Caco-2 (cell line): ENCODE results near the gene ATG2A. TPM values are rescaled to one million over a fixed set of nuclear protein-coding genes. Genes with fewer than 3 reads are reported as not detected.

Experiments
- BruUV-seq: library from RNA; stranded (reverse); fragments of 400-500 nt; replicated peaks from 2 replicates; lab custom pipeline; 2021; lab: Mats Ljungman, UMichigan
- CTCF ChIA-PET: fragments of 300-600 bp; sonication (Branson Sonifier 250); formaldehyde crosslinking; loops from one replicate; lab custom pipeline; 2022; ENCODE audit warnings: antibody characterized with exemption; lab: Charles Lee
- POLR2A ChIA-PET: fragments of 300-600 bp; sonication (Branson Sonifier 250); formaldehyde crosslinking; loops from one replicate; lab custom pipeline; 2022; ENCODE audit warnings: antibody characterized with exemption; lab: Charles Lee
- DNase-seq, 2 experiments: peaks; one replicate each; pipeline versions ENCODE4 v3.0.0 to v3.0.0-alpha.2; 2020 to 2022
- H3K27me3 ChIP-seq: replicated peaks from 2 replicates; pipeline ENCODE4 v1.6.0; 2011; ENCODE audit warnings: low read length; ENCODE audit not compliant: control insufficient read depth, insufficient read depth
- H3K36me3 ChIP-seq: 2 replicates; pipeline ENCODE4 v1.5.1; 2011; ENCODE audit warnings: low read length; ENCODE audit not compliant: control insufficient read depth, insufficient read depth
- H3K4me1 ChIP-seq: fragments of 250-450 bp; sonication (Bioruptor Pico); 2 replicates; pipeline ENCODE4 v1.5.1; 2020; ENCODE audit warnings: mild to moderate bottlenecking
- H3K4me3 ChIP-seq: 2 replicates; pipeline ENCODE4 v1.5.1; 2011; ENCODE audit warnings: low read depth, mild to moderate bottlenecking, control low read depth, low read length
- H3K9me3 ChIP-seq: fragments of 250-450 bp; sonication (Bioruptor Pico); 2 replicates; pipeline ENCODE4 v1.5.1; 2020; ENCODE audit warnings: mild to moderate bottlenecking, moderate library complexity
- H3K27ac Mint-ChIP-seq: one replicate; pipeline ENCODE4 v1.8.0; 2022; ENCODE audit warnings: mixed read lengths; ENCODE audit not compliant: unreplicated experiment
- H3K27me3 Mint-ChIP-seq: one replicate; pipeline ENCODE4 v1.8.0; 2022; ENCODE audit warnings: mixed read lengths; ENCODE audit not compliant: insufficient read depth, unreplicated experiment
- H3K36me3 Mint-ChIP-seq: one replicate; pipeline ENCODE4 v1.8.0; 2022; ENCODE audit warnings: mild to moderate bottlenecking, mixed read lengths; ENCODE audit not compliant: insufficient read depth, unreplicated experiment
- H3K4me1 Mint-ChIP-seq: one replicate; pipeline ENCODE4 v1.8.0; 2022; ENCODE audit warnings: low read depth, mixed read lengths; ENCODE audit not compliant: unreplicated experiment
- H3K4me3 Mint-ChIP-seq: one replicate; pipeline ENCODE4 v1.8.0; 2022; ENCODE audit warnings: mild to moderate bottlenecking, moderate library complexity, mixed read lengths; ENCODE audit not compliant: unreplicated experiment
- H3K9me3 Mint-ChIP-seq: one replicate; pipeline ENCODE4 v1.8.0; 2022; ENCODE audit warnings: mixed read lengths; ENCODE audit not compliant: unreplicated experiment
- intact Hi-C: fragments of 100-400 bp; cut with micrococcal nuclease; formaldehyde crosslinking; loops from one replicate; pipeline ENCODE4 v1.10.0; 2022; ENCODE audit not compliant: unreplicated experiment
- total RNA-seq: library from RNA; stranded (reverse); gene quantifications from 2 replicates; pipeline ENCODE4 v1.2.3, GENCODE V29; 2022
- TF ChIP-seq, protein P1 (sequence below), 2 experiments: fragments of 200-600 bp in 1 of 2; IDR thresholded peaks; 1 replicate in 1 of 2; 2 replicates in 1 of 2; pipeline versions ENCODE4 v1.5.1 to v1.8.0; 2011 to 2022; ENCODE audit warnings: antibody characterized with exemption in 1 of 2, control low read depth in 1 of 2, inconsistent platforms in 1 of 2, low read depth in 1 of 2, low read length in 1 of 2, mild to moderate bottlenecking in 1 of 2, moderate library complexity in 1 of 2; ENCODE audit not compliant: insufficient read depth in 1 of 2, severe bottlenecking in 1 of 2, unreplicated experiment in 1 of 2

The ATG2A gene
- total RNA-seq, 1 experiment from 2014 or later, result 27.9 TPM

DNA sequence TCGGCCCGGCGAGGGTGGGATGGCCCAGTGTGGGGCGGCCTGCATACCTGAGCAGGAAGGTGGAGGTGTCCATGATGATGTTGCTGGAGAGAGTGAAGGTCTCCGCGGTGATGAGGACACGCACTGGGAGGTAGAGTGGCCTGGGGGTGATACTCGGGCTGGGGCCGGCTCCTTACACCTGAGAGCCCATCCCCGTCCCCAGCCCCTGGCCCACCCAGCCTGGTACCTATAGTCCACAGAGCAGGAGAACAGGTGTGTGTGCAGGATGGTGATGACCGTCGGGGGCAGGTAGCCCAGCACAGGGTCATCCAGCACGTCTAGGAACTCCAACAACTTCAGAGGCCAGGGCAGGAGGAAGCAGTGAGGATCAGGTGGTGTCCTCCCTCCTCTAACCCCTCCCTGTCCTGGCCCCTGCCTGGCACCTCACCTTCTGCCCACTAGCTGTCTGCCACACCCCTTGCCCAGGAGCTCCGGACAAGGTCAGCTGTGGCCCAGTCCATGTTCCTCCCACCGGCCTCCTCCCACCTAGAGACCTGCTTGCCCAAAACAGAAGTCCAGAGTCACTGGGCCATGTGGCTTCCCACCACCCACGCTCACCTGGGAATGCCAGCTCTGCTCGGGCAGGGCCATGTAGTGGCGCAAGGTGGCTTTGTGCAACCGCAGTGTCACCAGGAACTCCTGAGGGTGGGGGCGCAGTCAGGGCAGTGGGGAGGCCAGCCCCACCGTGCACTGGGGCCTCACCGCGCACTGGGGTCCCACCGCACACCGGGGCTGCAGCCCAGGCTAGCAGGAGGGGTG, 11.3 kb downstream of the ATG2A start:
- H3K27me3 ChIP-seq, result no peaks in the 10 kb centered on the region
- H3K27me3 Mint-ChIP-seq, result no peaks in the 10 kb centered on the region
- no TSS peak for BruUV-seq
- H3K4me3 Mint-ChIP-seq, result no peak overlapping the region
- TF ChIP-seq, protein P1, sequence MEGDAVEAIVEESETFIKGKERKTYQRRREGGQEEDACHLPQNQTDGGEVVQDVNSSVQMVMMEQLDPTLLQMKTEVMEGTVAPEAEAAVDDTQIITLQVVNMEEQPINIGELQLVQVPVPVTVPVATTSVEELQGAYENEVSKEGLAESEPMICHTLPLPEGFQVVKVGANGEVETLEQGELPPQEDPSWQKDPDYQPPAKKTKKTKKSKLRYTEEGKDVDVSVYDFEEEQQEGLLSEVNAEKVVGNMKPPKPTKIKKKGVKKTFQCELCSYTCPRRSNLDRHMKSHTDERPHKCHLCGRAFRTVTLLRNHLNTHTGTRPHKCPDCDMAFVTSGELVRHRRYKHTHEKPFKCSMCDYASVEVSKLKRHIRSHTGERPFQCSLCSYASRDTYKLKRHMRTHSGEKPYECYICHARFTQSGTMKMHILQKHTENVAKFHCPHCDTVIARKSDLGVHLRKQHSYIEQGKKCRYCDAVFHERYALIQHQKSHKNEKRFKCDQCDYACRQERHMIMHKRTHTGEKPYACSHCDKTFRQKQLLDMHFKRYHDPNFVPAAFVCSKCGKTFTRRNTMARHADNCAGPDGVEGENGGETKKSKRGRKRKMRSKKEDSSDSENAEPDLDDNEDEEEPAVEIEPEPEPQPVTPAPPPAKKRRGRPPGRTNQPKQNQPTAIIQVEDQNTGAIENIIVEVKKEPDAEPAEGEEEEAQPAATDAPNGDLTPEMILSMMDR (IDR thresholded peaks at IDR 0.05; ENCODE audit: insufficient read depth in 1 of 2, low read depth in 1 of 2, low read length in 1 of 2, severe bottlenecking in 1 of 2, unreplicated experiment in 1 of 2), result no peak
- H3K36me3 Mint-ChIP-seq, result peaks cover 26% of the 10 kb centered on the region
- DNase-seq, result no peak
- peaks cover 1% of the 10 kb centered on the region; the same call in 1 of the 2 replicates for H3K36me3 ChIP-seq
- H3K9me3 Mint-ChIP-seq, result no peaks in the 10 kb centered on the region
- POLR2A ChIA-PET, result no interaction called here
- no peak overlapping the region for H3K27ac Mint-ChIP-seq
- no peaks in the 10 kb centered on the region for H3K4me1 ChIP-seq
- CTCF ChIA-PET, result interaction anchor here (0.8 kb wide), 2 partner anchors 41 to 108 kb away, joined by 3 to 4 read pairs; partner anchors contain the start of gene ARL2
- no peak overlapping the region for H3K4me3 ChIP-seq
- no peaks in the 10 kb centered on the region for H3K4me1 Mint-ChIP-seq
- intact Hi-C loops, result no loop called here
- no peaks in the 10 kb centered on the region for H3K9me3 ChIP-seq

DNA sequence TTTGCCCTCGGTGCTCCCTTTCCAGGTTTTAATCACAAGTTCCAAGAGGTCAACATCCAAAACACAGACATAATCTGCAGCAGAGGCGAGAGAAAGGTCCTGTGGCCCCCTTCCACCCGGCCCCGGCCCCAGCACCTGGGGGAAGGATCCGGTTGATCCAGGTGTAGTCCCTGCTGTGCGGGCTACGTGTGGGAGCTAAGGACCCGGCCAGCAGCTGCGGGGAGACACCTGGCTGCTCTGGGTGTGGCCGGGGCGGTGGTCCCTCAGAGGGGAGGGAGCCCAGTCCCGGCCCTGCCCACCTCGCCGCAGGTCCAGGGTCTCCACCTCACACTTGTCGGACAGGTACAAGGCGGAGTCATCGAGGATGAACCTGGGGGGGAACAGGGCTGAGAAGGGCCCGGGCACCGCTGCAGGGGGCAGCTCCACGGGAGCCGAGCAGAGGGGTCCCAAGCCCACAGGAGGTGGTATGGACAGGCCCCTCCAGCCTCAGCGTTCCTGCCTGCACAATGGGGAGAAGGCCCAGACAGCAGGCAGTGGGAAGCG, 13.6 kb downstream of the ATG2A start:
- CTCF ChIA-PET, result no interaction called here

More for the DNA sequence above, 13.6 kb downstream of the ATG2A start:
- POLR2A ChIA-PET, result interaction anchor here (0.6 kb wide), 1 partner anchor 121 kb away, joined by 3 read pairs; no protein-coding TSS in a partner anchor
- intact Hi-C loops, result no loop called here
- no peaks in the 10 kb centered on the region for H3K4me1 Mint-ChIP-seq
- H3K36me3 Mint-ChIP-seq, result peaks cover 19% of the 10 kb centered on the region
- H3K27me3 Mint-ChIP-seq, result no peaks in the 10 kb centered on the region
- H3K9me3 ChIP-seq, result no peaks in the 10 kb centered on the region
- H3K4me3 ChIP-seq, result no peak overlapping the region
- no peaks in the 10 kb centered on the region for H3K27me3 ChIP-seq
- no peaks in the 10 kb centered on the region for H3K4me1 ChIP-seq
- H3K9me3 Mint-ChIP-seq, result no peaks in the 10 kb centered on the region
- peaks cover 1% of the 10 kb centered on the region; the same call in 1 of the 2 replicates for H3K36me3 ChIP-seq
- TF ChIP-seq, protein P1 (IDR thresholded peaks at IDR 0.05; ENCODE audit: insufficient read depth in 1 of 2, low read depth in 1 of 2, low read length in 1 of 2, severe bottlenecking in 1 of 2, unreplicated experiment in 1 of 2), result no peak
- H3K27ac Mint-ChIP-seq, result no peak overlapping the region
- DNase-seq, result no peak
- no peak overlapping the region for H3K4me3 Mint-ChIP-seq
- BruUV-seq, result no TSS peak
